Fibroblast of lung (primary cell): ENCODE measurements around the gene KHDRBS1. TPM values are rescaled to one million over a fixed set of nuclear protein-coding genes. Genes with fewer than 3 reads are reported as not detected.
A peak's percentile ranks its signal among the peaks of the same experiment; 100 is the strongest.

Experiments used
- DNase-seq, 2 donors: peaks; one replicate each; pipeline versions ENCODE4 v3.0.0 to v3.0.0-alpha.2; 2010; ENCODE audit warnings: low read depth in 2 of 2
- H2AFZ ChIP-seq: 2 replicates; pipeline ENCODE4 v1.5.1; 2012; ENCODE audit warnings: low read length, control low read depth, inconsistent platforms
- H3K27ac ChIP-seq: 2 replicates; pipeline ENCODE4 v1.5.1; 2011; ENCODE audit warnings: low read length, control low read depth; ENCODE audit not compliant: insufficient read depth
- H3K27me3 ChIP-seq: 2 replicates; pipeline ENCODE4 v1.5.1; 2011; ENCODE audit warnings: mild to moderate bottlenecking, low read length; ENCODE audit not compliant: control insufficient read depth, insufficient read depth
- H3K36me3 ChIP-seq: 2 replicates; pipeline ENCODE4 v1.5.1; 2011; ENCODE audit warnings: low read length; ENCODE audit not compliant: control insufficient read depth, insufficient read depth
- H3K4me1 ChIP-seq: 2 replicates; pipeline ENCODE4 v1.5.1; 2011; ENCODE audit warnings: low read length; ENCODE audit not compliant: control insufficient read depth, insufficient read depth; ENCODE audit errors: extremely low read depth
- H3K4me2 ChIP-seq: 2 replicates; pipeline ENCODE4 v1.5.1; 2011; ENCODE audit warnings: low read length, control low read depth; ENCODE audit not compliant: insufficient read depth; ENCODE audit errors: extremely low read depth
- H3K4me3 ChIP-seq, 4 experiments: fragments of 200-600 bp in 1 of 4; sonication (generic) in 1 of 4; replicated peaks in 1 of 4; 2 replicates each; pipeline ENCODE4 v1.5.1; 2011 to 2016; ENCODE audit warnings: low read length in 4 of 4, low read depth in 3 of 4, mild to moderate bottlenecking in 3 of 4, control low read depth in 2 of 4, inconsistent platforms in 1 of 4, mixed read lengths in 1 of 4; ENCODE audit not compliant: insufficient read depth in 1 of 4; ENCODE audit errors: control extremely low read depth in 1 of 4
- H3K79me2 ChIP-seq: 2 replicates; pipeline ENCODE4 v1.5.1; 2012; ENCODE audit warnings: mild to moderate bottlenecking, low read length, inconsistent platforms; ENCODE audit not compliant: control insufficient read depth, insufficient read depth
- H3K9ac ChIP-seq: 2 replicates; pipeline ENCODE4 v1.5.1; 2011; ENCODE audit warnings: mild to moderate bottlenecking, low read length, control low read depth; ENCODE audit not compliant: insufficient read depth
- H3K9me3 ChIP-seq: 2 replicates; pipeline ENCODE4 v1.5.1; 2012; ENCODE audit warnings: low read depth, low read length; ENCODE audit not compliant: control insufficient read depth, insufficient read depth
- H4K20me1 ChIP-seq: 2 replicates; pipeline ENCODE4 v1.5.1; 2011; ENCODE audit warnings: low read length; ENCODE audit not compliant: control insufficient read depth, insufficient read depth; ENCODE audit errors: extremely low read depth
- EZH2 ChIP-seq: IDR thresholded peaks from 2 replicates; pipeline ENCODE4 v1.5.1; 2012; ENCODE audit warnings: low read length, control low read depth, mild to moderate bottlenecking; ENCODE audit errors: missing control alignments
- polyA plus RNA-seq, 2 donors: library from polyadenylated mRNA; depleted of rRNA in 1 of 2; stranded (reverse) in 1 of 2; unstranded in 1 of 2; fragments of >200 nt; gene quantifications; 2 replicates each; pipeline ENCODE4 v1.2.1, GENCODE V29; 2011 to 2012; ENCODE audit warnings: missing spikeins in 1 of 2
- total RNA-seq: library from RNA; depleted of rRNA; stranded (reverse); fragments of >200 nt; gene quantifications from 2 replicates; pipeline ENCODE4 v1.2.1, GENCODE V29; 2014
- TF ChIP-seq, protein P1 (sequence below), 2 donors: IDR thresholded peaks in 1 of 2; conservative IDR thresholded peaks in 1 of 2; 1 replicate in 1 of 2; 2 replicates in 1 of 2; pipeline ENCODE4 v1.5.1; 2011 to 2012; ENCODE audit warnings: low read length in 2 of 2, control low read depth in 1 of 2, inconsistent platforms in 1 of 2, low read depth in 1 of 2, mild to moderate bottlenecking in 1 of 2

KHDRBS1 gene
- total and polyA plus RNA-seq, 2 donors (not counting 1 experiment from before 2014, with no cell fraction given), result 56.0 to 73.0 TPM

DNA sequence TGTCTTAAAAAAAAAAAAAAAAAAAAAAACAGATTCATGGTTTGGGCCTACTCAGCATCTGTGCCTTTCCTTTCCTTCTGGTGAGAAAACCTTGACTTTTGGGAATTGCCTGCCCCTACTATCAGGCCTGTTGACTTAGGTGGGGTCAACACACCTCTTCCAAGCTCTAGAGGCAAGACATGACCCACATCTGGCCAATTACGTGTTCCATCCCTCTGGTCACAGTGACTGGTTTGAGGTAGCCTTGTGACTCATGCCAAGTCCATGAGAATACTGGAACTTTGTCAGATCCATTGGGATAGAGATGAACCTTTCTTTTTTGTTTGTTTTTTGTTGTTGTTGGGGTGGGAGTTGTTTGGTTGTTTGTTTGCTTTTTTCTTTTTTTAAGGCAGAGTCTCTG lies 37.3 kb upstream of the KHDRBS1 start:
- TF ChIP-seq EZH2, result no peak
- TF ChIP-seq, protein P1, sequence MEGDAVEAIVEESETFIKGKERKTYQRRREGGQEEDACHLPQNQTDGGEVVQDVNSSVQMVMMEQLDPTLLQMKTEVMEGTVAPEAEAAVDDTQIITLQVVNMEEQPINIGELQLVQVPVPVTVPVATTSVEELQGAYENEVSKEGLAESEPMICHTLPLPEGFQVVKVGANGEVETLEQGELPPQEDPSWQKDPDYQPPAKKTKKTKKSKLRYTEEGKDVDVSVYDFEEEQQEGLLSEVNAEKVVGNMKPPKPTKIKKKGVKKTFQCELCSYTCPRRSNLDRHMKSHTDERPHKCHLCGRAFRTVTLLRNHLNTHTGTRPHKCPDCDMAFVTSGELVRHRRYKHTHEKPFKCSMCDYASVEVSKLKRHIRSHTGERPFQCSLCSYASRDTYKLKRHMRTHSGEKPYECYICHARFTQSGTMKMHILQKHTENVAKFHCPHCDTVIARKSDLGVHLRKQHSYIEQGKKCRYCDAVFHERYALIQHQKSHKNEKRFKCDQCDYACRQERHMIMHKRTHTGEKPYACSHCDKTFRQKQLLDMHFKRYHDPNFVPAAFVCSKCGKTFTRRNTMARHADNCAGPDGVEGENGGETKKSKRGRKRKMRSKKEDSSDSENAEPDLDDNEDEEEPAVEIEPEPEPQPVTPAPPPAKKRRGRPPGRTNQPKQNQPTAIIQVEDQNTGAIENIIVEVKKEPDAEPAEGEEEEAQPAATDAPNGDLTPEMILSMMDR (conservative IDR thresholded peaks at IDR 0.05 in 1 of 2, IDR thresholded peaks at IDR 0.05 in 1 of 2; ENCODE audit: low read depth in 1 of 2, low read length in 2 of 2), result no peak
- DNase-seq, result peak in 1 of 2 donors; percentile 53

DNA sequence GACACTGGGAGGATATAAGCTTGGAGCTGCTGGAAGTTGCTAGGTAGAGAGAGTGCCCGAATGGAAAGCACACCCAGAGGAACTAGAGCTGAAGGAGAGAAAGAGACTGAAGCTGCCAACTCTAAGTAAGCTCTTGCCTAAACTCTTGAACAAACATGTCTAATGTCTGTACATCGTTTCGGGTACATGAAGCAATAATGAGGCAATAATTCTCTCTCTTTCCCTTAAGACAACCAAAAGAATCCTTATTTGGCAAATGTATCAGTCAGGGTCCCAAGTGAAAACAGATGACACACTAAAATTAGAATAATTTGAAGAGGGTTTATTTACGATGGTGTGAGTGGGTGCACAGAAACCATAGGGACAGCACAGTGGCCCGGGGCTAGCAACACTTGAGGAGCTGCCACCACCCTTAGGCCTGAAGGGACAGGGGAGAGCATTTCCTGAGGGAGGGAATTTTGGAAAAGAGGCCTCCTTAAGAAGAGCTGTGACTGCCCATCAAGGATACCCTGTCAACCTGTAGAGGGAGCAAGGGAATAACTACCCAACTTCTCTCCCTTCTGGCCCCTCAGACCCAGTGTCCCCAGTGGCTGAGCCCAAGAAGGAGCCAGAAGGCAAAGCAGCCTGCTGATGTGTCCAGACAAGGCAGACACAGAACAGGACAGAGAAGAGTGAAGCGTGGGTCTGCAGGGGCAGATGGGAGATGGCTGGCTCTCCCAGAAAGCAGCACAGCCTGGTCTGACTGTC lies 36.1 kb upstream of the KHDRBS1 start:
- Histone ChIP-seq H3K9me3 (no peaks in the 10 kb centered on the region), H2AFZ (no peak overlapping the region), H3K4me1 (no peaks in the 10 kb centered on the region), H3K9ac (no peak overlapping the region), H4K20me1 (no peaks in the 10 kb centered on the region), H3K4me2 (no peak overlapping the region), H3K4me3 (no peak overlapping the region), H3K27me3 (no peaks in the 10 kb centered on the region), H3K27ac (no peak overlapping the region), H3K36me3 (no peaks in the 10 kb centered on the region), H3K79me2 (no peaks in the 10 kb centered on the region)
- DNase-seq, result peak in 1 of 2 donors; percentile 85
- TF ChIP-seq EZH2, result no peak
- TF ChIP-seq, protein P1 (conservative IDR thresholded peaks at IDR 0.05 in 1 of 2, IDR thresholded peaks at IDR 0.05 in 1 of 2; ENCODE audit: low read depth in 1 of 2, low read length in 2 of 2), result peak; percentile 38 to 58

More for the DNA sequence above, 37.3 kb upstream of the KHDRBS1 start:
- Histone ChIP-seq H3K79me2 (no peaks in the 10 kb centered on the region), H3K9ac (no peak overlapping the region), H3K36me3 (no peaks in the 10 kb centered on the region), H3K4me2 (no peak overlapping the region), H4K20me1 (no peaks in the 10 kb centered on the region), H3K27me3 (no peaks in the 10 kb centered on the region), H3K4me1 (no peaks in the 10 kb centered on the region), H2AFZ (no peak overlapping the region), H3K27ac (no peak overlapping the region), H3K4me3 (no peak overlapping the region), H3K9me3 (no peaks in the 10 kb centered on the region)

DNA sequence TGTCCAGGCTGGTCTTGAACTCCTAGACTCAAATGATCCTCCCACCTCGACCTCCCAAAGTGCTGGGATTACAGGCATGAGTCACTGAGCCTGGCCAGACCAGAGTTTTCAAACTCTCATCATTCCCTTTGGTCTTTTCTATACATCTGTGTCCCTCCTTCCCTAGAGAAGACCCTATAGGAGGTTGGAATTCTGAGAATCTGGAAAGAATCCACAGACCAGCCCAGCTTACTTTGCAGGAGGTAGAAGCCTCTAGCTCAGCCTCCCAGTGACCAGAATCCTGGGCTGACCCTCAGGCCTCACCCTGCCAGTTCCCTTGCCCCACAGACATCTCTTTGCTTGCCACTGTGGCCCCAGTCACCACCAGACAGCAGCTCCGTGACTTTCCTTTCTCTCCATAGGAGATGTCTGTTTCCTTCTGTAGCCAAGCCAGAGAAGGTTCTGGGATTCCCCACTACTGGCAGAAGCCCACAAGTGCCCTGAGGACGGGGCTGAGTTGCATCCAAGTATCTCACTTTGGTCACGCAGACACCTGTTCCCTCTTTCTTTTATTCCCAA lies 34.7 kb upstream of the KHDRBS1 start:
- H3K4me2 ChIP-seq, result no peak overlapping the region

More for the DNA sequence above, 34.7 kb upstream of the KHDRBS1 start:
- H3K9me3 ChIP-seq, result no peaks in the 10 kb centered on the region
- no peak overlapping the region for H3K9ac ChIP-seq
- TF ChIP-seq EZH2, result no peak
- TF ChIP-seq, protein P1 (conservative IDR thresholded peaks at IDR 0.05 in 1 of 2, IDR thresholded peaks at IDR 0.05 in 1 of 2; ENCODE audit: low read depth in 1 of 2, low read length in 2 of 2), result no peak
- no peaks in the 10 kb centered on the region for H3K27me3 ChIP-seq
- no peak overlapping the region for H3K4me3 ChIP-seq
- no peaks in the 10 kb centered on the region for H3K79me2 ChIP-seq
- DNase-seq, result no peak
- H3K36me3 ChIP-seq, result no peaks in the 10 kb centered on the region
- no peaks in the 10 kb centered on the region for H3K4me1 ChIP-seq
- H3K27ac ChIP-seq, result no peak overlapping the region
- H2AFZ ChIP-seq, result no peak overlapping the region
- H4K20me1 ChIP-seq, result no peaks in the 10 kb centered on the region
